NCI-H460 (cell line): ENCODE measurements around the gene ITPR2. TPM values are rescaled to one million over a fixed set of nuclear protein-coding genes. Genes with fewer than 3 reads are reported as not detected.
"Not testable (repeated sequence)": the region's sequence is repeated elsewhere in the genome, so short reads cannot be mapped to it uniquely, and the experiment has no call there.

Experiments
- DNase-seq: peaks from one replicate; pipeline ENCODE4 v3.0.0-alpha.2; 2016; ENCODE audit warnings: low read depth; ENCODE audit errors: extremely low read depth
- total RNA-seq: library from RNA; depleted of rRNA; stranded (reverse); fragments of >200 nt; shearing (Covaris generic); gene quantifications from 2 replicates; pipeline ENCODE4 v1.2.3, GENCODE V29; 2014

Gene ITPR2
- total RNA-seq, 1 experiment from 2014 or later, result 5.5 TPM

- DNase-seq, result peak; percentile 36
Observed at GRCh38 chr12:26636710-26637328, 196.2 kb downstream of the ITPR2 start.

GRCh38 chr12:26633591-26634210 is 199.3 kb downstream of the ITPR2 start:
- DNase-seq, result no peak

GRCh38 chr12:26632756-26633155 is 200.2 kb downstream of the ITPR2 start:
- no peak for DNase-seq

- no peak for DNase-seq
Observed at GRCh38 chr12:26631846-26632245, 201.1 kb downstream of the ITPR2 start.

GRCh38 chr12:26630546-26631027 is 202.4 kb downstream of the ITPR2 start:
- no peak for DNase-seq

GRCh38 chr12:26629864-26630263 is 203.1 kb downstream of the ITPR2 start:
- no peak for DNase-seq

GRCh38 chr12:26628234-26628633 is 204.8 kb downstream of the ITPR2 start:
- DNase-seq, result no peak

- no peak for DNase-seq
Observed at GRCh38 chr12:26627335-26627734, 205.7 kb downstream of the ITPR2 start.

- DNase-seq, result no peak
Observed at GRCh38 chr12:26623136-26623535, 209.9 kb downstream of the ITPR2 start.

- no peak for DNase-seq
Observed at GRCh38 chr12:26622601-26623000, 210.4 kb downstream of the ITPR2 start.

GRCh38 chr12:26621932-26622331 is 211.1 kb downstream of the ITPR2 start:
- DNase-seq, result no peak

- no peak for DNase-seq
Observed at GRCh38 chr12:26620907-26621306, 212.1 kb downstream of the ITPR2 start.

GRCh38 chr12:26617513-26617912 is 215.5 kb downstream of the ITPR2 start:
- no peak for DNase-seq

GRCh38 chr12:26614011-26614616 is 218.9 kb downstream of the ITPR2 start:
- DNase-seq, result peak; percentile 23

GRCh38 chr12:26612203-26612602 is 220.8 kb downstream of the ITPR2 start:
- no peak for DNase-seq

GRCh38 chr12:26611598-26611997 is 221.4 kb downstream of the ITPR2 start:
- DNase-seq, result no peak

GRCh38 chr12:26610774-26611173 is 222.2 kb downstream of the ITPR2 start:
- no peak for DNase-seq

- DNase-seq, result no peak
Observed at GRCh38 chr12:26609986-26610385, 223.0 kb downstream of the ITPR2 start.

- DNase-seq, result no peak
Observed at GRCh38 chr12:26608706-26609105, 224.3 kb downstream of the ITPR2 start.

- no peak for DNase-seq
Observed at GRCh38 chr12:26608273-26608672, 224.7 kb downstream of the ITPR2 start.

GRCh38 chr12:26606911-26607310 is 226.1 kb downstream of the ITPR2 start:
- no peak for DNase-seq

GRCh38 chr12:26604813-26605212 is 228.2 kb downstream of the ITPR2 start:
- DNase-seq, result not testable (repeated sequence)
